ENCODE measurements around the gene ELMOD1. TPM values are rescaled to one million over a fixed set of nuclear protein-coding genes. Genes with fewer than 3 reads are reported as not detected.

The ELMOD1 gene
- total and polyA plus RNA-seq, 2 of the 4 experiments (the other 2 are of a cell fraction): 0.18 to 0.29 TPM

- TF ChIP-seq BHLHE40 (IDR thresholded peaks at IDR 0.05; ENCODE audit: low read depth, low read length) (no peak), CEBPB (IDR thresholded peaks at IDR 0.05; ENCODE audit: low read depth, low read length) (no peak), POLR2A (IDR thresholded peaks at IDR 0.05; ENCODE audit: low read depth, low read length) (no peak), MXI1 (IDR thresholded peaks at IDR 0.05; ENCODE audit: borderline replicate concordance, low read depth, low read length) (no peak), RAD21 (IDR thresholded peaks at IDR 0.05; ENCODE audit: low read length) (no peak), FOS (IDR thresholded peaks at IDR 0.05; ENCODE audit: low read depth, low read length) (no peak), RFX5 (IDR thresholded peaks at IDR 0.05; ENCODE audit: low read depth, low read length) (no peak), ELK1 (IDR thresholded peaks at IDR 0.05; ENCODE audit: borderline replicate concordance, low read depth, low read length) (no peak), CHD1 (IDR thresholded peaks at IDR 0.05; ENCODE audit: low read depth, low read length) (no peak), MAFK (IDR thresholded peaks at IDR 0.05; ENCODE audit: low read depth, low read length) (no peak)
- TF ChIP-seq, protein P1, sequence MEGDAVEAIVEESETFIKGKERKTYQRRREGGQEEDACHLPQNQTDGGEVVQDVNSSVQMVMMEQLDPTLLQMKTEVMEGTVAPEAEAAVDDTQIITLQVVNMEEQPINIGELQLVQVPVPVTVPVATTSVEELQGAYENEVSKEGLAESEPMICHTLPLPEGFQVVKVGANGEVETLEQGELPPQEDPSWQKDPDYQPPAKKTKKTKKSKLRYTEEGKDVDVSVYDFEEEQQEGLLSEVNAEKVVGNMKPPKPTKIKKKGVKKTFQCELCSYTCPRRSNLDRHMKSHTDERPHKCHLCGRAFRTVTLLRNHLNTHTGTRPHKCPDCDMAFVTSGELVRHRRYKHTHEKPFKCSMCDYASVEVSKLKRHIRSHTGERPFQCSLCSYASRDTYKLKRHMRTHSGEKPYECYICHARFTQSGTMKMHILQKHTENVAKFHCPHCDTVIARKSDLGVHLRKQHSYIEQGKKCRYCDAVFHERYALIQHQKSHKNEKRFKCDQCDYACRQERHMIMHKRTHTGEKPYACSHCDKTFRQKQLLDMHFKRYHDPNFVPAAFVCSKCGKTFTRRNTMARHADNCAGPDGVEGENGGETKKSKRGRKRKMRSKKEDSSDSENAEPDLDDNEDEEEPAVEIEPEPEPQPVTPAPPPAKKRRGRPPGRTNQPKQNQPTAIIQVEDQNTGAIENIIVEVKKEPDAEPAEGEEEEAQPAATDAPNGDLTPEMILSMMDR (conservative IDR thresholded peaks at IDR 0.05; ENCODE audit: low read depth, low read length): no peak
- TF ChIP-seq, protein P2, sequence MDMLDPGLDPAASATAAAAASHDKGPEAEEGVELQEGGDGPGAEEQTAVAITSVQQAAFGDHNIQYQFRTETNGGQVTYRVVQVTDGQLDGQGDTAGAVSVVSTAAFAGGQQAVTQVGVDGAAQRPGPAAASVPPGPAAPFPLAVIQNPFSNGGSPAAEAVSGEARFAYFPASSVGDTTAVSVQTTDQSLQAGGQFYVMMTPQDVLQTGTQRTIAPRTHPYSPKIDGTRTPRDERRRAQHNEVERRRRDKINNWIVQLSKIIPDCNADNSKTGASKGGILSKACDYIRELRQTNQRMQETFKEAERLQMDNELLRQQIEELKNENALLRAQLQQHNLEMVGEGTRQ (IDR thresholded peaks at IDR 0.05; ENCODE audit: low read depth, low read length): no peak
- H3K9me3 ChIP-seq (ENCODE audit: control insufficient read depth, insufficient read depth, low read length): no peaks in the 10 kb centered on the region
- H2AK9ac ChIP-seq (replicated peaks; ENCODE audit: low read depth, low read length, poor library complexity): no peak overlapping the region
- H3K4ac ChIP-seq (ENCODE audit: low read depth, low read length): no peak overlapping the region
- no peak for DNase-seq
- H2BK15ac ChIP-seq (ENCODE audit: low read depth, low read length): no peak overlapping the region
- H4K20me1 ChIP-seq (ENCODE audit: insufficient read depth, low read length): no peaks in the 10 kb centered on the region
- H3K9me1 ChIP-seq (ENCODE audit: insufficient read depth, low read length): no peaks in the 10 kb centered on the region
- H3K36me3 ChIP-seq (ENCODE audit: control insufficient read depth, insufficient read depth, low read length): no peaks in the 10 kb centered on the region
- H3K23ac ChIP-seq (ENCODE audit: low read depth, low read length): no peak overlapping the region
- H2AFZ ChIP-seq (replicated peaks; ENCODE audit: low read length, poor library complexity): no peak overlapping the region
- no peak overlapping the region for H2BK5ac ChIP-seq (ENCODE audit: low read depth, low read length, poor library complexity, severe bottlenecking)
- no peak overlapping the region for H3K4me2 ChIP-seq (ENCODE audit: low read depth, low read length)
- no peak overlapping the region for H2BK120ac ChIP-seq (ENCODE audit: low read depth, low read length)
- no peak overlapping the region for H4K5ac ChIP-seq (ENCODE audit: low read depth, low read length)
- ATAC-seq (ENCODE audit: low read depth): no peak
- BruUV-seq (replicated peaks): no TSS peak
- WGBS, 2 experiments (ENCODE audit: extremely low coverage in 2 of 2, insufficient read length in 1 of 2): no CpG with 5 or more reads among the region's 1 CpG
- no peak overlapping the region for H3K18ac ChIP-seq (ENCODE audit: low read depth, low read length)
- H2AK5ac ChIP-seq (ENCODE audit: low read depth, low read length): no peak overlapping the region
- H3K27ac ChIP-seq (ENCODE audit: insufficient read depth, low read length): no peak overlapping the region
- intact Hi-C loops (cut with micrococcal nuclease): no loop called here
- no peaks in the 10 kb centered on the region for H3K4me1 ChIP-seq (ENCODE audit: control insufficient read depth, insufficient read depth, low read length)
- H3K9ac ChIP-seq (ENCODE audit: low read depth, low read length): no peak overlapping the region
- H3K27me3 ChIP-seq (ENCODE audit: control insufficient read depth, insufficient read depth, low read length): peaks cover 6% of the 10 kb centered on the region
- no peak overlapping the region for H2BK20ac ChIP-seq (ENCODE audit: low read depth, low read length)
- CTCF ChIA-PET: no interaction called here
- H4K8ac ChIP-seq (ENCODE audit: low read depth in 2 of 2, low read length in 2 of 2): no peak overlapping the region
- in situ Hi-C loops (cut with MboI; ENCODE audit: low sequenced_read_pairs): no loop called here
- no peak overlapping the region for H3K14ac ChIP-seq (replicated peaks; ENCODE audit: low read depth, low read length)
- H4K91ac ChIP-seq (ENCODE audit: insufficient read depth, low read depth, low read length): no peak overlapping the region
- H3K4me3 ChIP-seq (ENCODE audit: insufficient read depth, low read depth, low read length): no peak overlapping the region
- dilution Hi-C loops (cut with HindIII; ENCODE audit: low sequenced_read_pairs, unreplicated experiment): no loop called here
- H3K56ac ChIP-seq (ENCODE audit: extremely low read depth, insufficient read depth, low read length): no peak overlapping the region
- POLR2A ChIA-PET (ENCODE audit: unreplicated experiment): no interaction called here
- H3K79me1 ChIP-seq (ENCODE audit: low read depth in 1 of 2, low read length in 2 of 2): no peaks in the 10 kb centered on the region
Measured at GRCh38 chr11:107621081-107621480, 30.1 kb downstream of the ELMOD1 start.
